ENCODE measurements around the gene COL6A3. TPM values are rescaled to one million over a fixed set of nuclear protein-coding genes. Genes with fewer than 3 reads are reported as not detected.

COL6A3 gene
- total RNA-seq, 1 donor from 2014 or later: 28.7 TPM

- no peak overlapping the region for H3K4me3 Mint-ChIP-seq
- DNase-seq: no peak
- no peak overlapping the region for H3K27ac Mint-ChIP-seq
- H3K9me3 Mint-ChIP-seq: no peaks in the 10 kb centered on the region
- H3K36me3 Mint-ChIP-seq (ENCODE audit: low read depth): no peaks in the 10 kb centered on the region
- intact Hi-C loops (cut with micrococcal nuclease): no loop called here
- no peaks in the 10 kb centered on the region for H3K4me1 Mint-ChIP-seq
- H3K27me3 Mint-ChIP-seq: no peaks in the 10 kb centered on the region
These were observed 80.2 kb downstream of the COL6A3 start for GRCh38 chr2:237333748-237334147.

- Mint-ChIP-seq H3K36me3 (ENCODE audit: low read depth) (no peaks in the 10 kb centered on the region), H3K27ac (no peak overlapping the region), H3K27me3 (no peaks in the 10 kb centered on the region), H3K4me1 (no peaks in the 10 kb centered on the region), H3K9me3 (no peaks in the 10 kb centered on the region), H3K4me3 (no peak overlapping the region)
- no peak for DNase-seq
- intact Hi-C loops (cut with micrococcal nuclease): no loop called here
These were observed 83.4 kb downstream of the COL6A3 start for GRCh38 chr2:237330541-237330940.

- Mint-ChIP-seq H3K9me3 (no peaks in the 10 kb centered on the region), H3K27ac (no peak overlapping the region), H3K36me3 (ENCODE audit: low read depth) (no peaks in the 10 kb centered on the region), H3K4me1 (no peaks in the 10 kb centered on the region), H3K27me3 (no peaks in the 10 kb centered on the region), H3K4me3 (no peak overlapping the region)
- intact Hi-C loops (cut with micrococcal nuclease): no loop called here
- no peak for DNase-seq
These were observed 86.6 kb downstream of the COL6A3 start for GRCh38 chr2:237327175-237327950.

- DNase-seq: no peak
- Mint-ChIP-seq H3K27me3 (no peaks in the 10 kb centered on the region), H3K27ac (no peak overlapping the region), H3K9me3 (no peaks in the 10 kb centered on the region), H3K36me3 (ENCODE audit: low read depth) (no peaks in the 10 kb centered on the region), H3K4me3 (no peak overlapping the region), H3K4me1 (no peaks in the 10 kb centered on the region)
- intact Hi-C loops (cut with micrococcal nuclease): no loop called here
These were observed 87.4 kb downstream of the COL6A3 start for GRCh38 chr2:237326266-237327171.

GRCh38 chr2:237324837-237325236 lies 89.1 kb downstream of the COL6A3 start:
- no peak overlapping the region for H3K4me3 Mint-ChIP-seq
- no peak for DNase-seq
- no peaks in the 10 kb centered on the region for H3K9me3 Mint-ChIP-seq
- no peaks in the 10 kb centered on the region for H3K36me3 Mint-ChIP-seq (ENCODE audit: low read depth)
- no peak overlapping the region for H3K27ac Mint-ChIP-seq
- no peaks in the 10 kb centered on the region for H3K4me1 Mint-ChIP-seq
- intact Hi-C loops (cut with micrococcal nuclease): no loop called here
- no peaks in the 10 kb centered on the region for H3K27me3 Mint-ChIP-seq

- Mint-ChIP-seq H3K4me3 (no peak overlapping the region), H3K27me3 (no peaks in the 10 kb centered on the region), H3K4me1 (no peaks in the 10 kb centered on the region), H3K36me3 (ENCODE audit: low read depth) (no peaks in the 10 kb centered on the region), H3K27ac (no peak overlapping the region), H3K9me3 (no peaks in the 10 kb centered on the region)
- DNase-seq: no peak
- intact Hi-C loops (cut with micrococcal nuclease): no loop called here
These were observed 89.5 kb downstream of the COL6A3 start for GRCh38 chr2:237324405-237324831.

- Mint-ChIP-seq H3K4me1 (no peaks in the 10 kb centered on the region), H3K27me3 (no peaks in the 10 kb centered on the region), H3K9me3 (no peaks in the 10 kb centered on the region), H3K27ac (no peak overlapping the region), H3K4me3 (no peak overlapping the region), H3K36me3 (ENCODE audit: low read depth) (no peaks in the 10 kb centered on the region)
- intact Hi-C loops (cut with micrococcal nuclease): no loop called here
- no peak for DNase-seq
These were observed 90.3 kb downstream of the COL6A3 start for GRCh38 chr2:237323656-237324055.

GRCh38 chr2:237322564-237322963 lies 91.4 kb downstream of the COL6A3 start:
- Mint-ChIP-seq H3K36me3 (ENCODE audit: low read depth) (no peaks in the 10 kb centered on the region), H3K27ac (no peak overlapping the region), H3K4me3 (no peak overlapping the region), H3K4me1 (no peaks in the 10 kb centered on the region), H3K9me3 (no peaks in the 10 kb centered on the region), H3K27me3 (no peaks in the 10 kb centered on the region)
- no peak for DNase-seq
- intact Hi-C loops (cut with micrococcal nuclease): no loop called here

- H3K9me3 Mint-ChIP-seq: no peaks in the 10 kb centered on the region
- H3K4me3 Mint-ChIP-seq: no peak overlapping the region
- no peaks in the 10 kb centered on the region for H3K36me3 Mint-ChIP-seq (ENCODE audit: low read depth)
- H3K27ac Mint-ChIP-seq: no peak overlapping the region
- H3K27me3 Mint-ChIP-seq: peaks cover 3% of the 10 kb centered on the region
- DNase-seq: no peak
- no peaks in the 10 kb centered on the region for H3K4me1 Mint-ChIP-seq
- intact Hi-C loops (cut with micrococcal nuclease): no loop called here
These were observed 92.2 kb downstream of the COL6A3 start for GRCh38 chr2:237321746-237322145.

GRCh38 chr2:237320801-237321560 lies 93.0 kb downstream of the COL6A3 start:
- peaks cover 3% of the 10 kb centered on the region for H3K27me3 Mint-ChIP-seq
- intact Hi-C loops (cut with micrococcal nuclease): no loop called here
- no peak for DNase-seq
- no peak overlapping the region for H3K27ac Mint-ChIP-seq
- no peaks in the 10 kb centered on the region for H3K9me3 Mint-ChIP-seq
- no peaks in the 10 kb centered on the region for H3K4me1 Mint-ChIP-seq
- no peaks in the 10 kb centered on the region for H3K36me3 Mint-ChIP-seq (ENCODE audit: low read depth)
- H3K4me3 Mint-ChIP-seq: no peak overlapping the region

- intact Hi-C loops (cut with micrococcal nuclease): no loop called here
- DNase-seq: no peak
- Mint-ChIP-seq H3K27ac (no peak overlapping the region), H3K27me3 (peaks cover 3% of the 10 kb centered on the region), H3K4me3 (no peak overlapping the region), H3K4me1 (no peaks in the 10 kb centered on the region), H3K9me3 (no peaks in the 10 kb centered on the region), H3K36me3 (ENCODE audit: low read depth) (no peaks in the 10 kb centered on the region)
These were observed 94.1 kb downstream of the COL6A3 start for GRCh38 chr2:237319887-237320286.

- Mint-ChIP-seq H3K27ac (no peak overlapping the region), H3K27me3 (peaks cover 3% of the 10 kb centered on the region), H3K36me3 (ENCODE audit: low read depth) (no peaks in the 10 kb centered on the region), H3K9me3 (no peaks in the 10 kb centered on the region), H3K4me1 (no peaks in the 10 kb centered on the region), H3K4me3 (no peak overlapping the region)
- DNase-seq: no peak
- intact Hi-C loops (cut with micrococcal nuclease): no loop called here
These were observed 94.7 kb downstream of the COL6A3 start for GRCh38 chr2:237319086-237319820.

- no peaks in the 10 kb centered on the region for H3K9me3 Mint-ChIP-seq
These were observed 97.6 kb downstream of the COL6A3 start for GRCh38 chr2:237316339-237316738.

More at GRCh38 chr2:237316339-237316738, 97.6 kb downstream of the COL6A3 start:
- H3K36me3 Mint-ChIP-seq (ENCODE audit: low read depth): no peaks in the 10 kb centered on the region
- intact Hi-C loops (cut with micrococcal nuclease): no loop called here
- H3K27me3 Mint-ChIP-seq: peaks cover 6% of the 10 kb centered on the region
- H3K4me1 Mint-ChIP-seq: no peaks in the 10 kb centered on the region
- no peak overlapping the region for H3K4me3 Mint-ChIP-seq
- no peak overlapping the region for H3K27ac Mint-ChIP-seq
- DNase-seq: no peak
